Memory B cell (primary cell): ENCODE measurements around the gene PSMD12.
A peak's percentile ranks its signal among the peaks of the same experiment; 100 is the strongest.

Experiments used
- ATAC-seq: fragments of 150-1000 bp; cut with Tn5 transposase; 2 replicates; pipeline ENCODE4 v1.10.0; 2021; ENCODE audit warnings: low read depth, mild to moderate bottlenecking, moderate library complexity
- DNase-seq, 2 donors: peaks; one replicate each; pipeline ENCODE4 v3.0.0; 2022; ENCODE audit warnings: low spot score in 2 of 2
- H3K27ac Mint-ChIP-seq: one replicate; pipeline ENCODE4 v1.8.0; 2022; ENCODE audit warnings: mild to moderate bottlenecking, moderate library complexity, mixed read lengths
- H3K27me3 Mint-ChIP-seq: one replicate; pipeline ENCODE4 v1.8.0; 2022; ENCODE audit warnings: mixed read lengths
- H3K36me3 Mint-ChIP-seq: one replicate; pipeline ENCODE4 v1.8.0; 2022; ENCODE audit warnings: mild to moderate bottlenecking, mixed read lengths
- H3K4me1 Mint-ChIP-seq: one replicate; pipeline ENCODE4 v1.8.0; 2022; ENCODE audit warnings: mixed read lengths
- H3K4me3 Mint-ChIP-seq: one replicate; pipeline ENCODE4 v1.8.0; 2022; ENCODE audit warnings: mild to moderate bottlenecking, moderate library complexity, mixed read lengths
- H3K9me3 Mint-ChIP-seq: one replicate; pipeline ENCODE4 v1.8.0; 2022; ENCODE audit warnings: mixed read lengths

The PSMD12 gene

GRCh38 chr17:67377488-67378453 lies 11.4 kb upstream of the PSMD12 start:
- DNase-seq (peak; percentile 35 to 57), ATAC-seq (peak; percentile 27)
- Mint-ChIP-seq H3K36me3 (no peaks in the 10 kb centered on the region), H3K4me3 (peak overlapping the region; percentile 94), H3K27me3 (no peaks in the 10 kb centered on the region), H3K9me3 (no peaks in the 10 kb centered on the region), H3K4me1 (peaks cover 22% of the 10 kb centered on the region), H3K27ac (peak overlapping the region; percentile 20)

GRCh38 chr17:67376737-67377487 lies 10.5 kb upstream of the PSMD12 start, which contains the start of gene PITPNC1:
Gene PITPNC1, plus strand, starts transcription at chr17:67377281.
- Mint-ChIP-seq H3K9me3 (no peaks in the 10 kb centered on the region), H3K27me3 (no peaks in the 10 kb centered on the region), H3K4me3 (peak within 1 kb of the TSS; percentile 94), H3K4me1 (peaks cover 22% of the 10 kb centered on the region), H3K36me3 (no peaks in the 10 kb centered on the region), H3K27ac (peak within 1 kb of the TSS; percentile 20)
- ATAC-seq (peak; percentile 70), DNase-seq (peak; percentile 68 to 76)

- Mint-ChIP-seq H3K27me3 (no peaks in the 10 kb centered on the region), H3K27ac (no peak overlapping the region), H3K9me3 (no peaks in the 10 kb centered on the region), H3K4me1 (peaks cover 22% of the 10 kb centered on the region), H3K4me3 (peak overlapping the region; percentile 86), H3K36me3 (no peaks in the 10 kb centered on the region)
- DNase-seq (no peak), ATAC-seq (no peak)
These were observed 10.0 kb upstream of the PSMD12 start for GRCh38 chr17:67376415-67376736.

- DNase-seq (no peak), ATAC-seq (no peak)
- no peaks in the 10 kb centered on the region for H3K36me3 Mint-ChIP-seq
- H3K4me1 Mint-ChIP-seq, result peaks cover 22% of the 10 kb centered on the region
- no peaks in the 10 kb centered on the region for H3K9me3 Mint-ChIP-seq
- H3K27me3 Mint-ChIP-seq, result no peaks in the 10 kb centered on the region
- H3K4me3 Mint-ChIP-seq, result no peak overlapping the region
- no peak overlapping the region for H3K27ac Mint-ChIP-seq
These were observed 9.3 kb upstream of the PSMD12 start for GRCh38 chr17:67375716-67376115.

GRCh38 chr17:67375054-67375427 lies 8.7 kb upstream of the PSMD12 start:
- no peaks in the 10 kb centered on the region for H3K9me3 Mint-ChIP-seq
- peak overlapping the region; percentile 3 for H3K27ac Mint-ChIP-seq
- no peaks in the 10 kb centered on the region for H3K27me3 Mint-ChIP-seq
- ATAC-seq (no peak), DNase-seq (no peak)
- H3K4me3 Mint-ChIP-seq, result no peak overlapping the region
- no peaks in the 10 kb centered on the region for H3K36me3 Mint-ChIP-seq
- H3K4me1 Mint-ChIP-seq, result peaks cover 22% of the 10 kb centered on the region

GRCh38 chr17:67374329-67375053 lies 8.1 kb upstream of the PSMD12 start:
- no peaks in the 10 kb centered on the region for H3K36me3 Mint-ChIP-seq
- ATAC-seq, result peak; percentile 50
- peaks cover 17% of the 10 kb centered on the region for H3K4me1 Mint-ChIP-seq
- peak; percentile 75 to 80 for DNase-seq
- H3K9me3 Mint-ChIP-seq, result no peaks in the 10 kb centered on the region
- H3K27ac Mint-ChIP-seq, result peak overlapping the region; percentile 3
- no peaks in the 10 kb centered on the region for H3K27me3 Mint-ChIP-seq
- H3K4me3 Mint-ChIP-seq, result peak overlapping the region; percentile 28

GRCh38 chr17:67372751-67373150 lies 6.4 kb upstream of the PSMD12 start:
- Mint-ChIP-seq H3K4me3 (no peak overlapping the region), H3K27ac (no peak overlapping the region), H3K9me3 (no peaks in the 10 kb centered on the region), H3K4me1 (peaks cover 10% of the 10 kb centered on the region), H3K36me3 (no peaks in the 10 kb centered on the region), H3K27me3 (no peaks in the 10 kb centered on the region)
- DNase-seq (no peak), ATAC-seq (no peak)

- Mint-ChIP-seq H3K9me3 (no peaks in the 10 kb centered on the region), H3K27me3 (no peaks in the 10 kb centered on the region), H3K4me3 (no peak overlapping the region), H3K4me1 (peaks cover 12% of the 10 kb centered on the region), H3K36me3 (no peaks in the 10 kb centered on the region), H3K27ac (no peak overlapping the region)
- ATAC-seq (no peak), DNase-seq (no peak)
These were observed 3.3 kb upstream of the PSMD12 start for GRCh38 chr17:67369676-67370075.

- H3K27me3 Mint-ChIP-seq, result no peaks in the 10 kb centered on the region
- ATAC-seq (peak; percentile 1), DNase-seq (no peak)
- peaks cover 21% of the 10 kb centered on the region for H3K4me1 Mint-ChIP-seq
- H3K4me3 Mint-ChIP-seq, result peak overlapping the region; percentile 90
- peak overlapping the region; percentile 87 for H3K27ac Mint-ChIP-seq
- peaks cover 5% of the 10 kb centered on the region for H3K36me3 Mint-ChIP-seq
- H3K9me3 Mint-ChIP-seq, result no peaks in the 10 kb centered on the region
These were observed 612 bp downstream of the PSMD12 start for GRCh38 chr17:67365738-67366192.

GRCh38 chr17:67364847-67365737 lies 1.3 kb downstream of the PSMD12 start:
- H3K4me1 Mint-ChIP-seq, result peaks cover 27% of the 10 kb centered on the region
- ATAC-seq (no peak), DNase-seq (no peak)
- H3K27ac Mint-ChIP-seq, result peak overlapping the region; percentile 87
- H3K9me3 Mint-ChIP-seq, result no peaks in the 10 kb centered on the region
- H3K4me3 Mint-ChIP-seq, result peak overlapping the region; percentile 90
- peaks cover 10% of the 10 kb centered on the region for H3K36me3 Mint-ChIP-seq
- H3K27me3 Mint-ChIP-seq, result no peaks in the 10 kb centered on the region

GRCh38 chr17:67362173-67362572 lies 4.2 kb downstream of the PSMD12 start:
- ATAC-seq (no peak), DNase-seq (no peak)
- no peak overlapping the region for H3K4me3 Mint-ChIP-seq
- H3K27ac Mint-ChIP-seq, result no peak overlapping the region
- no peaks in the 10 kb centered on the region for H3K27me3 Mint-ChIP-seq
- peaks cover 35% of the 10 kb centered on the region for H3K4me1 Mint-ChIP-seq
- H3K36me3 Mint-ChIP-seq, result peaks cover 10% of the 10 kb centered on the region
- H3K9me3 Mint-ChIP-seq, result no peaks in the 10 kb centered on the region

GRCh38 chr17:67360880-67361279 lies 5.5 kb downstream of the PSMD12 start:
- no peaks in the 10 kb centered on the region for H3K9me3 Mint-ChIP-seq
- DNase-seq (no peak), ATAC-seq (no peak)
- peaks cover 37% of the 10 kb centered on the region for H3K4me1 Mint-ChIP-seq
- peak overlapping the region; percentile 52 for H3K27ac Mint-ChIP-seq
- H3K36me3 Mint-ChIP-seq, result peaks cover 12% of the 10 kb centered on the region
- H3K27me3 Mint-ChIP-seq, result no peaks in the 10 kb centered on the region
- no peak overlapping the region for H3K4me3 Mint-ChIP-seq
